HG03354 (cell line): ENCODE results near the gene PRL.

Experiments
- ATAC-seq: cut with Tn5 transposase; IDR thresholded peaks from one replicate; pipeline ENCODE4 v1.9.1; 2021; ENCODE audit warnings: mild to moderate bottlenecking; ENCODE audit not compliant: unreplicated experiment, poor library complexity, severe bottlenecking

PRL gene

DNA sequence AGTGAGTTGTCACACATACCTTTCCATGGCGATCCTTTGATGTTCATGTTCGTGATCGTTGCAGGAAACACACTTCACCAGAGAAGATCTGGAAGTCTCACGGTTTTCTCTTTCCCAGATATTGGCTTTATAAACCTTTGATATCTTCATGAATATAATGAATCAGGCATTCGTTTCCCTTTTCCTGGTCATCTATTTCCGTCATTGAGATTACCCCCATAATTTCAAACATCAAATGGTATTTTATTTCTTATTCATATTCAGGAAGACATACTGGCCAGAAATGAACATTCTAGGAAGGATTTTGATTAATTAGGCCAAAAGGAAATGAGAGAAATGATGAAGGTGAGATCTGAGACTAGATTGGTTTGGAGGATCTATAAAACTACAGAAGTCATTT lies at the start of gene PRL:
Gene PRL, minus strand, starts transcription at position 101 of the 400 bp plus-strand sequence. Its CDS starts 54 bp downstream, at position 47.
- ATAC-seq = no peak

DNA sequence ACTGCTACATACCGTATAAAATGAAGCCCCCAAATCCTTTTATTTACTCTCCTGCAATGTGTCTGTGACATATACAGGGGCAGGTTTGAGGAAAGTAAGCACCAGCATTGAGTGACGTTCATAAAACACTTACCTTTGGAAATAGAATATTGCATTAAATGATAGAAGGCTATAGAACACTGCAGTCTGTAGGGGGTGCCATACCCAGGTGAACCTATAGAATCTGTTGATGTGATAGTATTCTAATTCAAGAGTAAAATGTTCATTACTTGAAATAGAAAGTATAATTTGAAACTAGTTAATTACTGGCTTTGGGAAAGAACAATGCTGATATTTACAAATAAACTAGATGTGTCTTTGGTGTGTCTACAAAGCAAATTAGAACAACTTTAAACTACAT lies 47.0 kb upstream of the PRL start:
- no peak for ATAC-seq

- ATAC-seq = no peak
These were observed 37.9 kb upstream of the PRL start for GRCh38 chr6:22334778-22335177.

DNA sequence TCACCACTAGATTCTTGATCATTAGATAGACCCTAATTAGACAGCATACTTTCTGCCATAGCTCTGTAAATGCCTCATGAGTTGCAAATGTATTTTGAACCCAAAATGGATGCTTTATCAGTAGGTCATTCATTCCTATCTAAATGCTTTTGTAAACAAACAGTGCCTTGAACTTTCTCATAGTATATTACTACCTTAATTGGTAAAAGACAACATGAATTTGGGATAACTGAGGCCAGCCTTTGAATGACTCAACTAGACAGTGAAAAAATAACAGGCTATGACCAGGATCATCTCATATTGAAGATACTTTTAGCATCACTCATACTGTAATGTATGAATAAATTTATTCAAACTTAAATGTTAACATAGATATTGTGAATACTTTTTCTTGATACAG lies 37.0 kb upstream of the PRL start:
- ATAC-seq = no peak

DNA sequence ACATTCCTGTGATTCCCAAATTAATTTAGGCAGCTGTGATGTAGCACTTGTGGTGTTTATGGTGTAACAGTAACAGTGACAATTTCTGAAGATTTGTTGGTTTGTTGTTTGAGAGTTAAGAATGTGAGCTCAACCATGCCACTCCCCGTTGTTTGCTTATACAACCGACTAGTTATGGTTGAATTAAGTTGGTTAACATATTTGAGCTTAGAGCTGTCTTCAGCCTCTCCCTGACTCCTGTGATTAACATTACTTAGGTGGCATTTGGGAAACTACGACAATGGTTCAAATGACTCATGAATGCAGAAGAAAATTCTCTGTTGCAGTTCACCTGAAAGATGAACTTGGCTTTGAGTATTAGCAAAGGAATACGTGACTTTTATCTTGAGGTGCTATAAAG lies 35.9 kb upstream of the PRL start:
- ATAC-seq = no peak

- ATAC-seq = no peak
These were observed 35.4 kb upstream of the PRL start for GRCh38 chr6:22332216-22332615.

GRCh38 chr6:22330941-22331340 lies 34.1 kb upstream of the PRL start:
- no peak for ATAC-seq

DNA sequence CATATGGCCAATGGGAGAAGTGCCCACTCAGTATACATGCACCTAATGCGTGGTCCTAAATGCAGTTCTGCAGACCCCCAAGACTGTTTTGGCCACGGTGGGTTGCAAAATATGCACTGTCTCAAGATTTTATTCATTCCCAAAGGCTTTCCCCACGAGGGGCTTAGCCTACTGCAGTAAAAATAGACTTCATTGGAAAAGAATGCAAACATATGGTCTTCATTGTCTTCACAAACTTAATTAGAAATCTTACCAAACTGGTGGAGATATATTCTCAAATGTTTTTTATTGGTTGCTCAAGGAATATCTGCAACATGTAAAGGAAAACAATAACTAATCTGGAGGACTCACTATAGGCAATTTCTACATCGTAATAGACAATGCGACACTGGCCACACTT lies 31.6 kb upstream of the PRL start:
- no peak for ATAC-seq

GRCh38 chr6:22327881-22328280 lies 31.0 kb upstream of the PRL start:
- ATAC-seq = no peak

GRCh38 chr6:22326500-22326899 lies 29.7 kb upstream of the PRL start:
- ATAC-seq = no peak

DNA sequence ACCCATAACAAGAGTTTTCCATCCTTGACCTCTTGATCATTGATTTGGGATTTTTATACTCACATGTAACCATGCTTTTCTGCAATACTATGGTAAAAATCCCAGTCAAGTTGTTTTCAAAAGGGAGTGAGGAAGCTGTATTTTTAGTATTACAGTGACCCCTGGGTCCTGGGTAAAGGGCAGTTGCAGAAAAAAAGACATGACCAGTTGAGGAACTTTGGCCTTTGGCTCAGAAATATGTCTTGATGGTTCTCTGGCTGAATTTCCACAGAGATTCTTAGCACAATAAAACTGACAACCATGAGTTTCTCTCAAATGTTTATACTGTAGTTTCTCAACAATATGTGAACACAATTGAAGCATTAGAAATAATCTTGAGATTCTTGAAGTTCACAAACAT lies 28.6 kb upstream of the PRL start:
- no peak for ATAC-seq

GRCh38 chr6:22323848-22324247 lies 27.0 kb upstream of the PRL start:
- ATAC-seq = no peak

DNA sequence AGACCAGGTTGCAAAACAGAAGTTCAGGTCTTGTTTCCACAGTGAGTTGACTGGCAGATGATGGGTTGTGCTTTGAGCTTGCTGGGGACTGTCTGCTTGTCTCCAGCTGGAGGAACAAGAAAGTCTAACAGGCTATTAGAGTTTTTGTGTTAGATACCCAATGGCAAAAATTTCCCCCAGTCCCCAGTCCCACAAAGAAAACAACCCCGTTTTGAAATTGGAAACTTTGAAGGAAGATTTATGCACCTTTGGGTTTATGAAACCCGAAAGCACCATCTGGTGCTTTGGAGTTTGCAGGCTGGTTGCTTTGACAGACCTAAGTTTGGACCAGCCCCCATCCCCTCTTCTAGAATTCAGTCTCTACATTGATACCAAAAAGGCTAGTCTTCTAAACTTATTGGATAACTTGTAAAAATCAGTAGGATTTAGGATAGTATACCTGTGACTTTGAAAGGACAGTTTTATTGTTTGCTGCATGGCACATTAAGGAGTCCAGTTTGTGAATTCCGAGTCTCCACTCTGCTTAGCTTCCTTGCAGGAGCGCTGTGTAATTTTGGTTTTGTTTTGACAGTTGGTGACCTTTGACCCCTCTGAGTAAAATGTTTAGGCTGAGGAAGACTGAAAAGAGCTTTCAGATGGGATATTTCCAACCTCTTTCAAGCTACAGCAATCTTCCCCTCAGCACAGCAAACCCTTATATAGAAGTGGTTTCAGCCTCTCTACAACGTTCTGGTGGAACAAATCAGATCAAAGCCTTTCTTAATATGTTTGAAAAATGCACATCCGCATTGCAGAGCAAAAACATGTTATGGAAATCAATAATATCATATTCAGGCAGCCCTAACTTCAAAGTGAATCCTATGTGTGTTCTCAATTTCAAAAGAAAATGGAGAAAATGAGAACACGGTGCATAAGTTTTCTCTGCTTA lies 25.5 kb upstream of the PRL start:
- no peak for ATAC-seq

DNA sequence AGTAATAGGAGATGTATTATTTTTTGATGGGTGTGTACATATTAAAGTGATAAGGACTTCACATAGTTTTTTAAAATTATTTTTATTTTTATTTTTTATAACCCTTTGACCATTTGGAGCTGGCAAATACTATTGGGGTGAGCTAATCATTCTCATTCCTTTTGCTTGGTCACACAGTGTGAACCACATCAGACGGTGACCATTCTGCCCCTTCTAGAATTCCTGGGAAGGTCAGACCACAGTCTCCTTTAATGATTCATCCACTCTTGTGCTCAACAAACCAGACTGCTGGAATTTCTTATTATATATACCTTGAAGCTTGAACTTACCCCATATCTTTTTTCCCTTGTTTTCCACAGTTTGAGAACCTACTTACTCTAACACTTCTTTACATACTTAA lies 23.9 kb upstream of the PRL start:
- no peak for ATAC-seq

- no peak for ATAC-seq
These were observed 21.6 kb upstream of the PRL start for GRCh38 chr6:22318404-22318803.

DNA sequence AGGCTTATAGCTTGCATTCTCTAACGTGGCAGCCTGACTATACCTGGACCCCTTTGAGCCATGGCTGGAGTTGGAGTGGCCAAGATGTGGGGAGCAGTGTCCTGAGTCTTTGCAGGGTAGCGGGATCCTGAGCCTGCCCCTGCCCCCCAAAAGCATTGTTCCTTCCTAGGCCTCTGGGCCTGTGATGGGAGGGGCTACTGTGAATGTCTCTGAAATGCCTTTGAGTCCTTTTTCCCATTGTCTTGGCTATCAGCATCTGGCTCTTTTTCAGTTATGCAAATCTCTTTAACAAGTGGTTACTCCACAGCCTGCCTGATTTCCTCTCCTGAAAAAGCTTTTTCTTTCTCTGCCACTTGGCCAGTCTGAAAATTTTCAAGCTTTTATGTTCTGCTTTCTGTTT lies 17.0 kb upstream of the PRL start:
- ATAC-seq = no peak

DNA sequence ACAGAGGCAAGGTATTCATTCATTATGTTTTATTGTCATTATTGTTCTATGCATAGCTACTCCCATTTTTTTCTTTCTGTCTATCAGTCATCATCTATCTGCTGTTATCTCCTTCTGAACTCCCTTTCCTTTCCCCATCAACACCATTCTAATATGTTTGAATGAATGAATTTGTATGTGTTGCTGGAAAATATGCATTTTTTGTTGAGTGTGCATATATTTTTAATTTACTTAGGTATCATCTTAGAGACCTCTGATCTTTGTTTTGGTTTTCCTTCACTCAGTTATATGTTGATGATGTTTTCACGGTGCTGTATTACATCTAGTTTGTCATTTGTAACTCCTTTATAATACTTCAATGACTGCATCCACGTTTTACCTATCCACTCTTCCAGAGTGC lies 12.1 kb upstream of the PRL start:
- no peak for ATAC-seq

DNA sequence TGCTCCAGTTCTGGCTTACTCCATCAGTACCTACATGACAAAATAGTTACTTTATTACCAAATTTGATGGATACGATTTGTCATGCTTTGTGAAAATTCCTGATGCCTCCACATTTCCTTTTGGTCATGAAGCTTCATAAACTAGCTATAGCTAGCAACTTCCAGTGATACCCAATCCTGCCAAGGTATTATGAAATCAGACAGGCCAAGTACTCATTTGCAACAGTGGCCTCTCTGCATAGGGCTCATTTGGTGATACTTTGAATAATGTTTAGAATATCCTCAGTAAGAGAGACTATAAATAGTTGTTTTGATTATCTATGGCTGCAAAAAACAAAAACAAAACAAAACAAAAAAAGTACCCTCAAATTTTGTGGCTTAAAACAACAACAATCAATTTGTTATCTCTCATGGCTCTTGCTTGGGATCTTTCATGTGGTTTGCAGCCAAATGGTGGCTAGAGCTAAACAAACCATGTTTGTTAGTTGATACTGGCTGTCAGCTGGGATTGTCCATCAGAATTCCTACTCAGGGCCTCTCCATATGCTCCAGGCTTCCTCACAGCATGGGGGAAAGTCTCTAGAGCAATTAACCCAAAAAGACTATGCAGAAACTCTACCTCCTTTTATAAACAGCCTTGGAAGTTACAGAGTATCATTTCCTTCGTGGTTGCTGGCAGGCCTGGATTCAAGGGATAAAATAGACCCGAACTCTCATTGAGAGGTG lies 10.1 kb upstream of the PRL start:
- ATAC-seq = no peak

GRCh38 chr6:22302838-22303237 lies 6.0 kb upstream of the PRL start:
- no peak for ATAC-seq

DNA sequence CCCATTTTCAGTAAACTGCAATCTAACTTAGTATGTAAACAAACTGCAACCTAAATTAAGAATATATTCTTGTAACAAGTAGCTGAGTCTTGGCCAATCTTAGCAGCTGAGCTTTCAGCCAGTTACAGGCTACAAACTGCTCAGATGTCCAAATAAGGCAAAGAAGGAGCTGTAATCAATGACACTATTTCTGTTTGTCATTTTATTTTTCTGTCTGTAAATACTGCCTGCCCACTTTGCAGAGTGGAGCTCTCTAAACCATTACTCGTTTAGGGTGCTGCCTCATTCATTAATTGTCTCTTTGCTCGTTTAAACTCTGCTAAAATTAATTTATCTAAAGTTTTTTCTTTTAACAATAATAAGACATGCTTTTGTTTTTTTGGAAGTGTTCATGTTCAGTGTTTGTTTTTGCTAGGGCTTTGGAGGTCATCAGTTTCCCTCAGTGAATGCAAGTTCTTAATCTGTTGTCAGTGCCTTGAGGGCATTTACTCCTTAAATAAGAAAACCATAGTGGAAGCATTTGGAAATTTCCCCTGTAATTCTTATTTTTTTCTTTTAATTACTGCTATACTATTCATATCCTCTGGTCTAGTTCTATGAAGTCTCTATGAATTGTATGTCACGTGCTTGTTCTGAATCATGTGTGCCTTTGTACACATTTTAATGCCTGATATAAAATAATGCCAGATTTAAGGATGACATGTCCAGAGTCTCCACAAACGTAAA lies 3.6 kb upstream of the PRL start:
- no peak for ATAC-seq
